ES-I3 (cell line): ENCODE measurements around the gene CD207.

ENCODE experiments used
- H3K36me3 ChIP-seq: 2 replicates; pipeline ENCODE4 v1.6.1; 2013; ENCODE audit warnings: mild to moderate bottlenecking, low read length, control low read depth, moderate library complexity; ENCODE audit not compliant: insufficient read depth
- H3K4me1 ChIP-seq: 2 replicates; pipeline ENCODE4 v1.6.1; 2013; ENCODE audit warnings: mild to moderate bottlenecking, control low read depth, low read length; ENCODE audit not compliant: insufficient read depth
- H3K9ac ChIP-seq: 2 replicates; pipeline ENCODE4 v1.6.1; 2013; ENCODE audit warnings: low read depth, mild to moderate bottlenecking, low read length, moderate library complexity
- H3K9me3 ChIP-seq: 2 replicates; pipeline ENCODE4 v1.6.1; 2013; ENCODE audit warnings: mild to moderate bottlenecking, low read length, moderate library complexity; ENCODE audit not compliant: control insufficient read depth, insufficient read depth

The CD207 gene

DNA sequence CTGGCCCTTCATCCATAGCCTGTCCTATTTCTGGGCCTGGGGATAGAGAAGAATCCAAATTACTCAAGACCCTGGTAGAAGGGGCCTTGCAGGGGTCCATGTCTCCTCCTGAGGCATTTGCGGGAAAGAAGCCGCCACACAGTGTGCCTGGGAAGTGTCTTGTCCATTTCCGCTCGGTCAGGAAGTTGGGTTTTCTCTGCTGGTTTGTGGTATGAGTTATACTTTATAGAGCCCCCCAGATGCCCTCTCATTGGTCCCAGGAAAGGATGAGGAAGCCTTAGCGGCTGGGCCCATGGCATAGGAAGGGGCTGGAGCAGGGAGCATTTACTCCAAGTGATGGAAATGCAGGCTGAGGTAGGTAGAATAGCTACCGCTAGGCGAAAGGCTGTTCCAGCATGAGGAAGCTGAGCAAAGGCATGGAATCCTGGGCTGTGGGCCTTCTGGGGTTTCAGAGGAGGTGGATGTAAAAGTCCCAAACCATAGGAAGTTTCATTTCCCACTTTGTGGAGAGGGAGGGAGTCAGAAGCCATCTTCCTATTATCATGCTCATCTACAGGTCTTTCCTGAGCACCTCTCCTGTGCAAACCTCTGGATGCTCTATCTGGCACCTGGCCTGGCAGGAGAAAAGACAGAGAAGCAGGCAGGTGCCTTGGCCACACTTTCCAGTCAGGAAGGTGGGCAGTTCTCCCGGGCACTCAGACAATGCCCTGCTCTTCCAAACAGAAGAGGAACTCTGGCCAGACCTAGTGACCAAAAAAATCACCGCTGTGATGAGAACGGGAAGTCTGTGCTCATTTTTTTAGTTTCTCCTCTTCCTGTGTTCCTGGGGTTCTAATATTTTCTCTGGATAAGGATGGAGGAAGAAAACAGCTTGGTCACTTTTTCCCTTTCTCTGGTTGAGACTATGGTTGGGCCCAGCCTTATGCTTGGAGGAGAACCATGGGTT is 2.6 kb upstream of the CD207 start:
- no peaks in the 10 kb centered on the region for H3K36me3 ChIP-seq
- H3K9ac ChIP-seq = no peak overlapping the region
- H3K4me1 ChIP-seq = no peaks in the 10 kb centered on the region
- H3K9me3 ChIP-seq = no peaks in the 10 kb centered on the region; the same call in 1 of the 2 replicates

DNA sequence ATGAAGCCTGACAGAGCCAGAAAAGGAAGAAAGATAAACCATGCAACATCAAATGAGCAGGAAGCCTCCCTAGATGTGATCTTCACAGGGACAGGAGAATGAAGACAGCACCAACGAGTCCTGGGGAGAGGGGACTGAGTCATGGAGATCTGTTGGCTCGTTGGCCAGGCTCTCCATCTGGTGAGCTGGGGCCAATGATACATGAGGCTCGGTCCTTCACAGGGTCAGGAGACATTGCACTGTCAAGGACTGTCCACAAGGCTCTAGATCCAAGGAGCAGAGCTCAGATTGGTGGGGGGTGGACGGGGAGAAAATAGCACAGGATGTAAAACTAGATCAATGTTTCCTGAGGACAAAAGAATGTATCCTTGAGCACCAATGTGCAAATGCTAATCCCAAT is 735 bp downstream of the CD207 start:
- no peaks in the 10 kb centered on the region for H3K4me1 ChIP-seq
- H3K9me3 ChIP-seq = no peaks in the 10 kb centered on the region; the same call in 1 of the 2 replicates
- no peak overlapping the region for H3K9ac ChIP-seq
- H3K36me3 ChIP-seq = no peaks in the 10 kb centered on the region

DNA sequence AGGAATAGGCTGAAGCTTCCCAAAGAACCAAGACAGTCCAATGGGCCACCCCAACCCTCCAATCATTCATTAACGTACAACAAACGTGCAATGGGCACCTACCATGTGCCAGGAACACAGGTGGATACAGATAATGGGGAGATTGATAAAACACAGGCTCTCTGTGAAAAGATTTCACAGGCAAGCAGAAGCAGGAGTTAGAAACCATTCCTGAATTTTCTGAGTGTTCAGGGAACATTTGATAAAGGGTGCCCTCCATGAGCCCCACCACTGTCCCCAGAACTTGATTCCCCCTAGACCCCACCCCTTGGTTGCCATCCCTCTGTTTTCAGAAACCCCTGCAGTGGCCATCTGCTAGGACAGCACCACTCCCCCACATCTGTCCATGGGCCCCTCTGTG is 1.5 kb downstream of the CD207 start:
- H3K9me3 ChIP-seq = no peaks in the 10 kb centered on the region; the same call in 1 of the 2 replicates
- no peaks in the 10 kb centered on the region for H3K36me3 ChIP-seq
- 0 out of 2 replicates have a peak, but pooled peaks cover under 1% of the 10 kb centered on the region for H3K4me1 ChIP-seq
- no peak overlapping the region for H3K9ac ChIP-seq

DNA sequence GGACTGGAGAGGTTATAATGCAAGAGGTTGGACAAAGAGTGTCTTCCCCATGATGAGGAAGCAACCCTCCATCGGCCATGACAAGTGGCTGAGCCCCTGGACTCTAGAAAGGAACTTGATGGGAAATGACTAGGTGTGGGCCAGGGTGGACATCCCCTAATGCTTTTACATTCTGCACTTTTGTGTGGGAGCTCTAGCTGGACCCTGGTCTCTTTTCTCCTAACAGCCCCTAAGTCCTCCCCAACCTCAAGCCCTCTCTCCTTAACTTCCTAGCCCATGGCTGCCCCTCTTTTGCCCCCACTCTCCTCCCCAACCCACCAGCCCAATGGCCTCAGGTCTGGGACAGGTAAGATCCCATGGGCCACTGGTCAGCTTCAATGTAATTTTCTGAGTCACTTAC is 2.4 kb downstream of the CD207 start:
- Histone ChIP-seq H3K9ac (no peak overlapping the region), H3K36me3 (no peaks in the 10 kb centered on the region), H3K9me3 (no peaks in the 10 kb centered on the region; the same call in 1 of the 2 replicates), H3K4me1 (0 out of 2 replicates have a peak, but pooled peaks cover 6% of the 10 kb centered on the region)

DNA sequence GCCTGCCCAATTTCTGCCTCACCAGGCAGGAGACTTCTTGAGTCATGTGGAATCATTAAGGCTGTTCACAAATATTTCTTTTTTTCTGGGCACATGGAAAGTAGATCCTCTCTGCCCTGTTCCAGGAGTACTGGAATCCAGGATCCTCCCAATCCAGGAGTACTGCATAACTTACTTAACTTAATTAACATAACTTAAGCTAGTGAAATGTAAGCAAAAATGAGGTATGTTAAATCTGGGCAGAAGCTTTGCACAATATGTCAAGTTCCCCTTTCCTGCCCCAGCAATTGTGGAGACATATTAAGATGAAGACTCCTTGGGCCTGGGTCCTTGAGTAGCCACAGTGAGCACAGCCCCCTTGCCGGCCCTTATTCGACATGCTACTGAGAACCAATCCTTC is 3.2 kb downstream of the CD207 start:
- H3K9me3 ChIP-seq = no peaks in the 10 kb centered on the region; the same call in 1 of the 2 replicates
- H3K4me1 ChIP-seq = peaks cover 9% of the 10 kb centered on the region; the same call in 1 of the 2 replicates
- no peak overlapping the region for H3K9ac ChIP-seq
- no peaks in the 10 kb centered on the region for H3K36me3 ChIP-seq

DNA sequence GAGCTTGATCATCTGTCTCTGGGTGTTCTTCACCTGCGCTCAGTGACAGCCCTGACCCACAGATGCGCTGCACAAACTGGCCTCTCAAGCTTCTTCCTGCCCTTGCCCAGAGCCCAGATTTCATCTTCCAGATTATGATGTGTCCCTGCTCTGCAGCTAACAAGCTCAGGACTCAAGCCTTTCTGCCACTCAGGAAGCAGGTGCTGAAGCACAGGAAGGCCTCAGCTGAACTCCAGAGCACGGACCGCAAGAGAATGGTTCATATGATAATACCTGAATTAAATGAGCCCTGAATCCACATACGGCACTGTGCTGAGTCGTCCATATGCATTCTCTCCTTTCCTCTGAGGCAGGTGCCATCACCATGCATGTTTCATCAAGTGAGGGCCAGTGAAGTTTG is 3.8 kb downstream of the CD207 start:
- no peaks in the 10 kb centered on the region; the same call in 1 of the 2 replicates for H3K9me3 ChIP-seq
- no peak overlapping the region for H3K9ac ChIP-seq
- peaks cover 9% of the 10 kb centered on the region; the same call in 1 of the 2 replicates for H3K4me1 ChIP-seq
- H3K36me3 ChIP-seq = no peaks in the 10 kb centered on the region

DNA sequence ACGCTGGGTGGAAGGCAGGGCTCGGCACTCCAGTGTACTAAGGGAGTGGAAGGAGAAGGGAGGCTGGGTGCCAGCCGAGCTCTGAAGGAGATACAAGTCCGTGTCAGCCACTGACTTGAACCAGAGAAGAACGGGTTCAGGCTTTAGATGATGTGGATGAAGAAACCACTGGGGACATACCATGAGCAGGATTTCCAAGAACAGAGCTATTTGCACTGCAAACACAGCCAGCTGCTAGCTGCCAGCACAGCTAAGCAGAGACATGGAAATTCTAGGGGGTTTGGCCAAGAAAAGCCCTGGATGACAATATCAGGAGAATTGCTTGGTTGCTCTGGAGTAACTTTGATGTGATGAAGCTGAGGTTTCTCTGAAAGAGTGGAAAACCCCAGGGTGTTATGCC is 5.2 kb downstream of the CD207 start:
- Histone ChIP-seq H3K4me1 (peaks cover 9% of the 10 kb centered on the region; the same call in 1 of the 2 replicates), H3K36me3 (no peaks in the 10 kb centered on the region), H3K9ac (no peak overlapping the region), H3K9me3 (no peaks in the 10 kb centered on the region; the same call in 1 of the 2 replicates)

DNA sequence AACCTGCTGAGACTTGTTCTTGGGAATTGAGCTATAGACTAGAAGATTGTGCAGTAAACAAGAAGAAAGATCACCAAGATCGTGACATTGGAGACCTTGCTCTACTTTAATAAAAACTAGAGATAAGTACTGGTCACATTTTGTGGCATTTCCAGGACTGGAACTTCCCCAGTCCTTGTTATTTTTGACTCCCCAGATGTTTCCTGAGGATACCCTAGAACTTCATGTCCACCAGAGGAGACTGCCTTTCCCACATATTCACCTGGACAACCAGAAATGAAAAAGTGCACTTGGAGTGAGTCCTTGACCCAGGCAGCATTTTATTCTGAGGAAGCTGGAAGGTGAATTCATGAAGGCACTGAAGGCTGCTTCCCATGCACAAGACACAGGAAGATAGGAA is 5.7 kb downstream of the CD207 start:
- Histone ChIP-seq H3K9ac (no peak overlapping the region), H3K36me3 (no peaks in the 10 kb centered on the region), H3K4me1 (peaks cover 9% of the 10 kb centered on the region; the same call in 1 of the 2 replicates), H3K9me3 (no peaks in the 10 kb centered on the region; the same call in 1 of the 2 replicates)

DNA sequence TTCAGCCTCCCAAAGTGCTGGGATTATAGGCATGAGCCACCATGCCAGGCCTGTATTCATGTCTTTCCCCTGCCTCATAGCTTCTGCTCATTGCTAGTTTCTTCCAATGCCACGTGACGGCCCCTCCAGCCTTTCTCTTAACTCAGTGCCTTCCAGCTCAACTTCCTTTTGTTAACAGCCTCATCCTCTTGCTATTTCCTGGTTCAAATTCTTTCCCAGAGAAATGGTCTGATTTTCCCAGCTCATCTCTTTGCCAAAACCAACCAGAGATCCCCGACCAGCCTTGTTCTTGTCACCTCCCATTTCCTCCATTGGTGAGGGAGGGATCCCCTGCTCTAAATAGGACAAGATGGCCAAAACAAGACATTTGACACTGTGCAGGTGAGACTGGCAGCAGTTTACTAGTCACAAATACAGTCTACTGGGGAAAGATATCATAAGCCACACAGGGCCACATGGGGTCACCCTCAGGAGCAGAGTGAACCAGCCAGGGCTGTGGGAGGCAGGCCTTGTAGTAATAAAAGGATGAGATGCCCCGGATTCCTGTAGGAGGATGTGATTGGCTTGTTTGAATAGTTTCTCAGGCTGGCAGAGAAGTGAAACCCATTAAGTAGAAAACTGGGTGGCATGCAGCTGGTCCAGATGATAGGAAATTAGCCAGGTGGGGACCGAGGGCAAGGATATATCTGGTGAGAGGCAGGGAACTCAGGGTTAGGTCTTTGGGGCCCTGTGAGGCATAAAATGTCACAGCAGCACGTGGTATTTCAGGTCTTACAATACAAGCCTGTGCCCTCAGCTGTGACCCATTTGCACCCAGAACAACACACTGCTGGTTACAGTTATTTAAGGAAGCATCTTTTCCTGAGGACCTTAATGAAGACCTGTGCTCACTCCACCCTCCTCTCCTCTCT is 6.4 kb downstream of the CD207 start:
- no peaks in the 10 kb centered on the region for H3K36me3 ChIP-seq

DNA sequence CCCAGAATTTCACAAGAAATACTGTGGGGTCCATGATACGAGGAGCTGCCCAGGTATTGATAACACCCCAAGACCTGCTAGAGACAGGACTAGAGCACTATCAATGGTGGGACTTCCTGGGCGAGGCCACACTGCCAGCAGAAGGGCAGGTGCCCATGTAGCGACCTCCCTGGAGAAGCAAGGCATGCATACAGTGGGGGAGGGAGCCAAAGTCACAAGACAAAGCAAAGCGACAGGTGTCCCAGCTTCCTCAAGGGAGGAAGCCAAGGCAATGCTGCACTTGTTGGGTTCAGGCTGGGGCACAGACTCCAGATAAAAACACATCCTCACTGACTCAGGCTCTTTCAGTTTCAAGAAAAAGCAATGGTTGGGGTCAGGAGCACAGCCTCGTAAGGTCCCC is 7.5 kb downstream of the CD207 start:
- H3K9me3 ChIP-seq = no peaks in the 10 kb centered on the region
- no peaks in the 10 kb centered on the region; the same call in 1 of the 2 replicates for H3K36me3 ChIP-seq
- H3K4me1 ChIP-seq = peaks cover 9% of the 10 kb centered on the region; the same call in 1 of the 2 replicates
- H3K9ac ChIP-seq = no peak overlapping the region

More for the DNA sequence above, 6.4 kb downstream of the CD207 start:
- H3K9ac ChIP-seq = no peak overlapping the region
- no peaks in the 10 kb centered on the region for H3K9me3 ChIP-seq
- H3K4me1 ChIP-seq = peaks cover 9% of the 10 kb centered on the region; the same call in 1 of the 2 replicates

DNA sequence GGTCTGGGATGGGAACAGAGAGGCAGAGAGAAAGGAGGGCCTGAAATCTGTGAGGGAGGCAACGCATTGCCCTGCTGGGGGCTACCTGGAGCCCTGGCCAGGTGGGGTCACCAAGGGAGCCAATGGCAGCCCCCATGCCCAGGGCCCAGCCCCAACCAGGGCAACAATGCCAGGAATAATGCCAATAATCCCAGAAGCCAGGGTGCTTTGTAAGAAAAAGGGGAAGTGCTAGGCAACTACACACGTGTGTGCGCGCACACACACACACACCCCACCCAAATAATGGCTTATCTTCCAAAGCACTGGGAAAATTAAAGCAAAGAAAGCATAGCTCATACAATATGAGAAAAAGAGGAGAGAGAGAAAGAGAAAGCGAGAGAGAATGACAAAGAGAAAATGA is 8.2 kb downstream of the CD207 start:
- Histone ChIP-seq H3K4me1 (peaks cover 9% of the 10 kb centered on the region; the same call in 1 of the 2 replicates), H3K36me3 (no peaks in the 10 kb centered on the region; the same call in 1 of the 2 replicates), H3K9ac (no peak overlapping the region), H3K9me3 (no peaks in the 10 kb centered on the region)

DNA sequence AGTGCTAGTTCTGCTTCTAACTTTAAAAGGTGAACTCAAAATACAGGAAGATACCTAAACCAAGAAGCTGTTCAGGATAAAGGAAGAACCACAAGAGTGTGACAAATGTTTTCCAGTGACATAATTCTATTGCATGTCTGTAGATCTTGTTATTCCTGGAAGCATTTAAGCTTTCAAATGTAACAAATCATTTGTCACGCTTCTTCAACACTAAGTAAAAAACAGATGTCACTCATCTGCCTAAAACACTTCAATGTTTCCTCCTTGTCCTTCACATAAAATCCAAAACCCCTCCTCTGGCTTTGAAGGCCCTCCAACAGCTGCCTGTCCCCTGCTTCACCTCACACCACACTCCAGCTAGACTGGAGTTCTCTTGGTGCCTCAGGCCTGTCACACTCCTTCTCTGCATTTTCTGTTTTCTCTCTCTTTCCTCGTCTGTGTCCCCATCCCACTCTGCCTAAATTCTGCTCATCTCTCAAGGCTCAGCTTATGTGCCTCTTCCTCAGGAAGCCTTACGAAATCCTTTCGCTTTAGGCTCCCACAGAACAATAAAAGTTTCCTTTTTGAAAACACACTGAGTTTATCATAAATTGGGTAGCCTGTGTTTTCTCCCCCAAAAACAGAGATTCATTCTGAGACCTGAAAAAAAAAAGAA is 8.8 kb downstream of the CD207 start:
- Histone ChIP-seq H3K9me3 (no peaks in the 10 kb centered on the region), H3K9ac (no peak overlapping the region), H3K36me3 (no peaks in the 10 kb centered on the region; the same call in 1 of the 2 replicates), H3K4me1 (peaks cover 9% of the 10 kb centered on the region; the same call in 1 of the 2 replicates)

DNA sequence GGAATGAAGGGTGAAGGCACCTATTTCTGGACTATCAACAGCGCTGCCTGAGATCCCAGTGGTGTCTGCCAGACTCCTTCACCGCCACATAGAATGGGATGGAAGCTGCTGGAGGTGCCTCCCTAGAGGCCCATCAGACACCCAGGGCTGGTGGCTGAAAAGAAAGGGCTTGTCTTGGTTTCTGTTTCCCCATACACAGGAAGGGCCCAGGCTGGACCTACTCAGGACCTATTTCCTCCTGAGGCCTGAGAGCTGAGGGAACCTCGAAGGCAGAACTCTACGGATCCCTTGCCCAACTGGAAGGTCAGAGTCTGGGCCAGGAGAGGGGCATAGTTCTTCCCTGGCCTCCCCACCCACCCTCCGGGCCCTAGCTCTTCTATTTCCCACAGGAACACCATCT is 12.4 kb downstream of the CD207 start:
- Histone ChIP-seq H3K9me3 (no peaks in the 10 kb centered on the region), H3K9ac (no peak overlapping the region), H3K36me3 (no peaks in the 10 kb centered on the region; the same call in 1 of the 2 replicates), H3K4me1 (peaks cover 4% of the 10 kb centered on the region; the same call in 1 of the 2 replicates)
